Measurements from ENCODE around the gene PTPRE.

- TF ChIP-seq, protein P1, sequence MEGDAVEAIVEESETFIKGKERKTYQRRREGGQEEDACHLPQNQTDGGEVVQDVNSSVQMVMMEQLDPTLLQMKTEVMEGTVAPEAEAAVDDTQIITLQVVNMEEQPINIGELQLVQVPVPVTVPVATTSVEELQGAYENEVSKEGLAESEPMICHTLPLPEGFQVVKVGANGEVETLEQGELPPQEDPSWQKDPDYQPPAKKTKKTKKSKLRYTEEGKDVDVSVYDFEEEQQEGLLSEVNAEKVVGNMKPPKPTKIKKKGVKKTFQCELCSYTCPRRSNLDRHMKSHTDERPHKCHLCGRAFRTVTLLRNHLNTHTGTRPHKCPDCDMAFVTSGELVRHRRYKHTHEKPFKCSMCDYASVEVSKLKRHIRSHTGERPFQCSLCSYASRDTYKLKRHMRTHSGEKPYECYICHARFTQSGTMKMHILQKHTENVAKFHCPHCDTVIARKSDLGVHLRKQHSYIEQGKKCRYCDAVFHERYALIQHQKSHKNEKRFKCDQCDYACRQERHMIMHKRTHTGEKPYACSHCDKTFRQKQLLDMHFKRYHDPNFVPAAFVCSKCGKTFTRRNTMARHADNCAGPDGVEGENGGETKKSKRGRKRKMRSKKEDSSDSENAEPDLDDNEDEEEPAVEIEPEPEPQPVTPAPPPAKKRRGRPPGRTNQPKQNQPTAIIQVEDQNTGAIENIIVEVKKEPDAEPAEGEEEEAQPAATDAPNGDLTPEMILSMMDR (conservative IDR thresholded peaks at IDR 0.05 in 1 of 2, IDR thresholded peaks at IDR 0.05 in 1 of 2; ENCODE audit: extremely low read depth in 1 of 2, insufficient read depth in 1 of 2, low read depth in 1 of 2, low read length in 2 of 2), result no peak
- no peak for TF ChIP-seq EZH2 (IDR thresholded peaks at IDR 0.05; ENCODE audit: borderline replicate concordance, low read length)
Observed at GRCh38 chr10:128059982-128060293, 153.0 kb downstream of the PTPRE start.
